Esophagus squamous epithelium (tissue), 4 donors: ENCODE measurements around the gene MMP2.

Experiments
- POLR2A ChIP-seq, 4 donors: fragments of 450-650 bp; IDR thresholded peaks; one replicate each; pipeline ENCODE4 v1.6.1; 2017; ENCODE audit warnings: antibody characterized with exemption in 4 of 4, mild to moderate bottlenecking in 4 of 4, moderate library complexity in 3 of 4
- TF ChIP-seq, protein P1 (sequence below), 6 experiments: fragments of 450-650 bp in 4 of 6; fragments of 200-600 bp in 2 of 6; sonication (generic) in 2 of 6; IDR thresholded peaks; one replicate each; pipeline ENCODE4 v1.5.1; 2016 to 2019; ENCODE audit warnings: antibody characterized with exemption in 6 of 6, mild to moderate bottlenecking in 4 of 6, moderate library complexity in 4 of 6

DNA sequence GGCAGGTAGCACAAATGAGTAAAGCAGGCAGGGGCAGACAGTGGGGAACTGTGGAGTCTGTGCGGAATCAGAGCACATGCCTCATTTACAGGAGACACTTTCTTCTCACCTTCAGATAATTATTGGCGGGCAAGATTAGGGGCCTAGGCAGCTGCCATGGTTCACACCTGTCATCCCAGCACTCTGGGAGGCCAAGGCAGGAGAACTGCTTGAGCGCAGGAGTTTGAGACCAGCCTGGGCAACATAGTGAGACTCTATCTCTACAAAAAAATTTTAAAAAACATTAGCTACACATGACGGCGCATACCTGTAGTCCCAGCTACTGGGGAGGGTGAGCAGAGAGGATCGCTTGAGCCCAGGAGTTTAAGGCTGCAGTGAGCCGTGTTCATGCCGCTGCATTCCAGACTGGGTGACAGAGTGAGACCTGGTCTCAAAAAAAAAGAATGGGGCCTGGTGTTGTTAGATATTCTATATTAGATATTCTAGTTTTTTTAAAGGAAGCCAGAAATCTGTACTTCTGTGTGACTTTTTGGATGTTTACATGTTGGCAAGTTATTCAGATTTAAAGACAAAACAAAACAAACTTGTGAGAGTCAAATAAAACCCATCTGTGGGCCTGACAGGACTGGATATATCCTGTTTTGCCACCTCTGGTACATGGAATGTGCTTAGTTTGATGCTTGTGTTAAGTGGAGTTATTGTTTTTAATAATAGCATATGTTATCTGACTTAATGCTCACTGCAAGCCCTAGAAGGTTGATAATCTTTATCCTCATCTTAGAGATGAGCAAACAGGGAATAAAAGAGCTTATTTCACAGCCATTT is 24.9 kb downstream of the MMP2 start:
- TF ChIP-seq POLR2A (IDR thresholded peaks at IDR 0.05), result no peak
- TF ChIP-seq, protein P1, sequence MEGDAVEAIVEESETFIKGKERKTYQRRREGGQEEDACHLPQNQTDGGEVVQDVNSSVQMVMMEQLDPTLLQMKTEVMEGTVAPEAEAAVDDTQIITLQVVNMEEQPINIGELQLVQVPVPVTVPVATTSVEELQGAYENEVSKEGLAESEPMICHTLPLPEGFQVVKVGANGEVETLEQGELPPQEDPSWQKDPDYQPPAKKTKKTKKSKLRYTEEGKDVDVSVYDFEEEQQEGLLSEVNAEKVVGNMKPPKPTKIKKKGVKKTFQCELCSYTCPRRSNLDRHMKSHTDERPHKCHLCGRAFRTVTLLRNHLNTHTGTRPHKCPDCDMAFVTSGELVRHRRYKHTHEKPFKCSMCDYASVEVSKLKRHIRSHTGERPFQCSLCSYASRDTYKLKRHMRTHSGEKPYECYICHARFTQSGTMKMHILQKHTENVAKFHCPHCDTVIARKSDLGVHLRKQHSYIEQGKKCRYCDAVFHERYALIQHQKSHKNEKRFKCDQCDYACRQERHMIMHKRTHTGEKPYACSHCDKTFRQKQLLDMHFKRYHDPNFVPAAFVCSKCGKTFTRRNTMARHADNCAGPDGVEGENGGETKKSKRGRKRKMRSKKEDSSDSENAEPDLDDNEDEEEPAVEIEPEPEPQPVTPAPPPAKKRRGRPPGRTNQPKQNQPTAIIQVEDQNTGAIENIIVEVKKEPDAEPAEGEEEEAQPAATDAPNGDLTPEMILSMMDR (IDR thresholded peaks at IDR 0.05), result no peak
